Esophagus muscularis mucosa (tissue), 3 donors: Measurements from ENCODE around the gene AP2B1.

Source experiments
- CTCF ChIP-seq, 3 experiments: fragments of 200-600 bp in 2 of 3; fragments of 450-650 bp in 1 of 3; sonication (generic) in 2 of 3; IDR thresholded peaks; one replicate each; pipeline ENCODE4 v1.5.1; 2017 to 2019; ENCODE audit warnings: antibody characterized with exemption in 3 of 3, mild to moderate bottlenecking in 2 of 3, moderate library complexity in 1 of 3
- POLR2A ChIP-seq: fragments of 450-650 bp; IDR thresholded peaks from one replicate; pipeline ENCODE4 v1.6.1; 2017; ENCODE audit warnings: antibody characterized with exemption, moderate library complexity, mild to moderate bottlenecking, low read depth
- POLR2AphosphoS5 ChIP-seq, 2 donors: sonication (generic); formaldehyde crosslinking; IDR thresholded peaks; one replicate each; pipeline ENCODE4 v1.6.1; 2017; ENCODE audit warnings: antibody characterized with exemption in 2 of 2

DNA sequence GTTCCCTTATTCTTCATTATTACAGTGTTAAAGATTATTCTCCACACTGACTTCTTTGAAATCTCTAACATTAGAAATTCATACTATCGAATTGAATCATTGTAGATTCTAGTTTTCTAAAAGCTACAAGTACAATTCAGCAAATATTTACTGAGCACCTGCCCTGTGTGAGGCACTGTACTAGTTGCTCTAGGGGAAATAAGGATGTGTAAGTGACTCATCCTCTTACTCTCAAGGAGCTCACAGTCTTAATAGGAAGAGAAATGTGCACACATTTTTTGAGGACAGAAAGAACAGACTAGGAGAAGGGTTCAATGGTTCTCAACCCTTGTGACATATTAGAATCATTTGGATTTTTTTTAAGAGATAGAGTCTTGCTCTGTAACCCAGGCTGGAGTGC, 42.0 kb upstream of the AP2B1 start:
- TF ChIP-seq CTCF (IDR thresholded peaks at IDR 0.05) (no peak), POLR2A (no peak), POLR2AphosphoS5 (IDR thresholded peaks at IDR 0.05) (no peak)
